ENCODE measurements around the gene INTS6L.

DNA sequence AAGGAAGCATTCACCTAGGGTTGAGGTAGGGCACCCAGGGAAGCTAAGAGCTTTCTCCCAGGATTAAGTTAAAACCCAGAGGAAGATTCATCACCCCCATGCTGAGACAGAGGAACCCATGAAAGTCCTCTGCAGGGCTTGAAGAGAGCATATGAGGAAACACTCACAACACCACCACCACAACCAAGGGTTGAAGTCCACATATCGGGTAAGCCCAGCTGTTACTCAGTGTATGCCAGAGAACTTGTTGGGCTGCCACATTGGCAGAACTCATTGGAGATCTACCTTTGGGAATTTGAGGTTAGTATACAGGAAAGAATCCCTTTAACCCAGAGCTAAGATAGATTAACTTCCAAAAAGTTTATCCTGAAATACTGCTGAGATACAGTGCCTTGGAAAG, 75.1 kb downstream of the INTS6L start:
- TF ChIP-seq CTCF (IDR thresholded peaks at IDR 0.05; ENCODE audit: insufficient read depth, low read length, poor library complexity, severe bottlenecking) (no peak), EZH2phosphoT487 (conservative IDR thresholded peaks at IDR 0.05; ENCODE audit: low read length) (no peak)
